Fibroblast of mammary gland (primary cell): ENCODE data around the gene SLC44A5.

Experiments used
- DNase-seq: peaks from one replicate; pipeline ENCODE4 v3.0.0-alpha.2; 2010; ENCODE audit warnings: low read depth
- H3K4me3 ChIP-seq: 2 replicates; pipeline ENCODE4 v1.5.1; 2011; ENCODE audit warnings: low read depth, mild to moderate bottlenecking, low read length, moderate library complexity; ENCODE audit not compliant: control insufficient read depth
- TF ChIP-seq, protein P1 (sequence below): conservative IDR thresholded peaks from 2 replicates; pipeline ENCODE4 v1.5.1; 2011; ENCODE audit warnings: low read depth, low read length, inconsistent platforms; ENCODE audit not compliant: control insufficient read depth, insufficient read depth

Gene SLC44A5

DNA sequence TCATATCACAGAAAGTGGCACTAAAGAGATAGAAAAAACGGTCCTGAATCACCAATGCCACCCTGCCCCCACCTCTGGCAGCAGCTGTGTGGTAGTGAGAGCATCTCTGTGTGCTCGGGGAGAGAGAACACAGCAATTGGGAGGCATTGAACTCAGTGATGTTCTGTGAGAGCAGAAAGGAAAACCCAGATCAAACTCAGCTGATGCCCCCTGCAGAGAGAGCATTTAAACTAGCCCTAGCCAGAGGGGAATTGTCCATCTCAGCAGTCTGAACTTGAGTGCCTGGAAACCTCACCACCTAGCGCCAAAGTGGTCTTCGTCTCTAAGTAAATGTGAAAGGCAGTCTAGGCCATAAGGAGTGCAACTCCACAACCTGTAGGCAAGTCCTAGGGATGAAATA is 21.3 kb downstream of the SLC44A5 start:
- TF ChIP-seq, protein P1, sequence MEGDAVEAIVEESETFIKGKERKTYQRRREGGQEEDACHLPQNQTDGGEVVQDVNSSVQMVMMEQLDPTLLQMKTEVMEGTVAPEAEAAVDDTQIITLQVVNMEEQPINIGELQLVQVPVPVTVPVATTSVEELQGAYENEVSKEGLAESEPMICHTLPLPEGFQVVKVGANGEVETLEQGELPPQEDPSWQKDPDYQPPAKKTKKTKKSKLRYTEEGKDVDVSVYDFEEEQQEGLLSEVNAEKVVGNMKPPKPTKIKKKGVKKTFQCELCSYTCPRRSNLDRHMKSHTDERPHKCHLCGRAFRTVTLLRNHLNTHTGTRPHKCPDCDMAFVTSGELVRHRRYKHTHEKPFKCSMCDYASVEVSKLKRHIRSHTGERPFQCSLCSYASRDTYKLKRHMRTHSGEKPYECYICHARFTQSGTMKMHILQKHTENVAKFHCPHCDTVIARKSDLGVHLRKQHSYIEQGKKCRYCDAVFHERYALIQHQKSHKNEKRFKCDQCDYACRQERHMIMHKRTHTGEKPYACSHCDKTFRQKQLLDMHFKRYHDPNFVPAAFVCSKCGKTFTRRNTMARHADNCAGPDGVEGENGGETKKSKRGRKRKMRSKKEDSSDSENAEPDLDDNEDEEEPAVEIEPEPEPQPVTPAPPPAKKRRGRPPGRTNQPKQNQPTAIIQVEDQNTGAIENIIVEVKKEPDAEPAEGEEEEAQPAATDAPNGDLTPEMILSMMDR, result no peak
- DNase-seq, result no peak
- H3K4me3 ChIP-seq, result no peak overlapping the region

DNA sequence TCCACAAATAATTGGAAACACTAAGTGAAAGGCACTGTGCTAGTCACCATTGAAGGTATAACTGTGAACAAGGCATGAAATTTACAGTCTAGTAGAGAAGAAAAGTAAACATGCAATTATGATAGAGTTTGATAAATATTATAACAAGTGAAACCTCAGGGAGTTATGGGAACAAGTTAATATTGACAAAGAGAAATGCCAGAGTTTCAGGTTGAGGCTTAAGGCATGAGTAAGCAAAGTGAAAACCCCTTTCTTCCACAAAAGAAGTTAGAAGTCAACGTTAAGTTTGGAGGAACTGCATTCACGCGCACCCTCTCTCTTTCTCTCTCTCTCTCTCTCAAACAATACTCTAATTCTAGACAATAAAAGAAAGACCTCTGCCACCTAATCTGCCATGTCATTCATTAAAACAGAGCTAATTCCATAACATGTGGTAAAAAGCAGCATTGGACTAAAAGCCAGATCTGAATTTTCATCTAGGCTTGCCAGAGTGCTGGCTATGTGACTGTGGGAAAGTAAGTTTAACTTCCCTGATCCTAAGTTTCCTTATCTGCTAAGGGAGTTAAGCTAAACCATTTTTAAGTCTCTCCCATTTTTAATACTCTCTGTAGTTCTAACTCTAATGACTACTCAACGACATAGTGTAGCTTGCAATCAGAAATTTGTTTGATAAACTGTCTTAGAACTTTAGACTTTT is 22.0 kb downstream of the SLC44A5 start:
- H3K4me3 ChIP-seq, result no peak overlapping the region
- TF ChIP-seq, protein P1, result no peak
- DNase-seq, result no peak

DNA sequence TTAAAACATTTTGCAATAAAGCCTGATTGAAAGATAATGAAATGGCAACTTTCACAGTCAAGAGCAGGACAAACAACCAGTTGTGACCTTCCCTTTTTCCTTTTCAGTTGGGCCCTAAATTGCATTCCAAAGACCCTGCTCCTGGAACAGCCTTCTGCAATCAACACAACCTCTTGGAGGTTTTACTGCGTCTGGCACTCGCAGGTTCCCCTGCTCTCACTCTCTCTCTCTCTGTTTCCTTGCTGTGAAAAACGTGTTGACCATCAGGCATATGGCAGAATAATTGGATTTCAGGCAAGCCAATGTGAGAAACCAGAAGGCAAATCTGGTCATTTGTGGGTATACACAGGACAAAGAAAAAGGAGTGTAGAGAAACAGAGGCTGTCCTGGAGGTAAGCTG is 23.2 kb downstream of the SLC44A5 start:
- H3K4me3 ChIP-seq, result no peak overlapping the region
- TF ChIP-seq, protein P1, result no peak
- DNase-seq, result no peak

DNA sequence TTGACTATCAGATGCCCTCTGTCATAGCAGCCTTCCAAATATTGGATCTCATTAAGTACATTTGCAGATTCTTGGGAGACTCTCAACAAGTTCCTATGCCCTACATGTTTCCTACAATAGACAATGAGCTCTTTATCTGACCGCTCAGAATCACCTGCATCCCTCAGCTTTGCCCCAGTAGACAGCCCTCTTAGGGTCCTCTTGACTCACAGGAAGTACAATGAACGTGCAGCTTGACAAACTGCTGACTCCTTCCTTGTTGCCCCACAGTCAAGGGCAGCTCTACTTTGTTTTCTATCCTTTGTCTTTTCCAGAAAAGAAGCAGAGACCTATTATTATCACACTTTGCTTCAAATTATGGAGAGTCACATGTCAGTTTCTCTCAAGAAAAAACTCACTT is 27.6 kb downstream of the SLC44A5 start:
- no peak for DNase-seq
- TF ChIP-seq, protein P1, result no peak
- H3K4me3 ChIP-seq, result no peak overlapping the region

DNA sequence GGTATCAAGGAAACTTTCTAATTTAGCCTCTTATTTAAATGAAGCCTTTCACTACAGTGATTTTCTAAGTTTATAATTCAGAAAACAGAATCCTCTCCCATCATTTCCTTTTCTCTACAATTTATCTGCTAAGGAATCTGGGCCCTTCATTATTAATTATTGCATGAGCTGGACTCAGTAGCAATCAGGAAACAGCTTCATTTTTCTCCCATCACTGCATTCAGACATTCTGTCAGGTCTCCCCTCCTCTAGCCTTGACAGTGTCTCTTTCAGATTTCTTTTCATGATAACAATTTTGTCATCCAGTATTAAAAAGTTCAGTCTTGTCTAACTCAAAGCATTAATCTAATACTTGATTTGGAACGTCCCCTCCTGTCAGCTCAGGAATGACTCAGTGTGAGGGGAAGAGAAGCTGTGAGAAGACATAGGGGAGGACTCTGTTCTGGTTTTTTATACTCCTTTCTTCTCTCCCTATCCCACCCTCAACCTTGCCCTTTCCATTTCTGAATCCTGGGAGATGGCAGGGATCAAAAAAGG is 28.1 kb downstream of the SLC44A5 start:
- no peak overlapping the region for H3K4me3 ChIP-seq
- TF ChIP-seq, protein P1, result no peak
- no peak for DNase-seq

DNA sequence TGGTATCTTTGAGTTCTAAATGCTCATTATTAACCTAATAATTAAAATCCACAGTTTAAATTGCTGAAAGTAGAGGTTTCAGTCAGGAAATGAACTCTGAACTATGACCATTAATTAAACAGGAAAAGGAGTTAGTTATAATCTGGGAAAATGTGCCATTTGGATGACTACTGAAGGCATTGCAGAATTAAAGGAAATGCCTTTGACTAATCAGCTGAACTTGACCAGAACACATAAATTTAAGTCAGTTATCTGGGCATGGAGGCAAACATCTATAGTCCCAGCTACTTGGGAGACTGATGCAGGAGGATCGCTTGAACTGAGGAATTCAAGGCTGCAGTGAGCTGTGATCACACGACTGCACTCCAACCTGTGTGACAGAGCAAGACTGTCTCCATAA is 31.9 kb downstream of the SLC44A5 start:
- DNase-seq, result no peak
- H3K4me3 ChIP-seq, result no peak overlapping the region
- TF ChIP-seq, protein P1, result no peak

DNA sequence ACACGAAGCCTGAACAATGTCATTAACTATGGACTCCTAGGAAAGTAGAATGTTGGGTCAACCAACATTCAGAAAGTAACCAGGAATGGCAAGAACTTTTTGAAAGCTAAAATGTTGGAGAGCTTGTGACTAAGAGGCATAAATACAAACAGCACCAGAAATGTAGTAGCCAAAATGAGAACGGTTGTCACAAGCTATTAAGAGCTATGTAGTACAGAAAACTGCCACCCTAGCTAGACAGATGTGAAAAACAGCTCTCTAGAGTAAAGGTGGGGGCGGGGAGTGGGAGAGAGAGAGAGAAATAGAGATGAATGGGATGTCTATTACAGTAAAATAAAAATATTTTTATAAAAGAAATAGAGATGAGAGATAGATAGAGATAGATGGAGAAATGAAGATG is 35.1 kb downstream of the SLC44A5 start:
- no peak overlapping the region for H3K4me3 ChIP-seq
- no peak for DNase-seq
- TF ChIP-seq, protein P1, result no peak
